ENCODE measurements around the gene PRR16. TPM values are rescaled to one million over a fixed set of nuclear protein-coding genes. Genes with fewer than 3 reads are reported as not detected.

PRR16 gene
- total RNA-seq, 1 donor from 2014 or later = not detected

DNA sequence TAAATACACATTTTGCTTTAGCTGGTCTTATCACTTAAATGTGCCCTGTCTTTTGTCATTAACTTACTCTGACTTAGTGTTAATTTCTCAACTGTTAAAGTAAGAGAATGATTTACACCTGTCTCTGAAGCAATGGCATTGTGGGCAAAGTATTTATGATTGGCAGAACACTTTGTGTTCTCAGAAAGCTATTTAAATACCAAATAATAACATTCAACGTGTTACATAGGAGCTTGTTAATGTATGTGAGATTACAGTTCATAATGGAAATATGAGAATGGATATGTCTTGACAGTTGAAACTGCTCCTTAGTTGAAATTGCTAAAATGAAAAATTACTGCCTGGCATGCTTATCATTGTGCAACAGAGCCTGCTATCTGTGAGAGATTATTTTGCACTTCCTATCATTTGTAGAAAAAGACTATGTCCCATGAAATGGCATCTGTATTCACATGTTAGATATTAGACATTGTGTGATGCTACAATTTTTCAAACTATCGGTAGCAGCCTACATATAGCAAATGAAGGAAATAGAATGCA lies 46.1 kb downstream of the PRR16 start:
- Mint-ChIP-seq H3K4me3 (no peak overlapping the region), H3K4me1 (ENCODE audit: low read depth) (no peaks in the 10 kb centered on the region), H3K36me3 (ENCODE audit: low read depth) (no peaks in the 10 kb centered on the region), H3K27me3 (ENCODE audit: insufficient read depth) (no peaks in the 10 kb centered on the region), H3K27ac (no peak overlapping the region), H3K9me3 (no peaks in the 10 kb centered on the region)
- DNase-seq (ENCODE audit: low spot score) = no peak
- intact Hi-C loops (cut with micrococcal nuclease) = no loop called here

DNA sequence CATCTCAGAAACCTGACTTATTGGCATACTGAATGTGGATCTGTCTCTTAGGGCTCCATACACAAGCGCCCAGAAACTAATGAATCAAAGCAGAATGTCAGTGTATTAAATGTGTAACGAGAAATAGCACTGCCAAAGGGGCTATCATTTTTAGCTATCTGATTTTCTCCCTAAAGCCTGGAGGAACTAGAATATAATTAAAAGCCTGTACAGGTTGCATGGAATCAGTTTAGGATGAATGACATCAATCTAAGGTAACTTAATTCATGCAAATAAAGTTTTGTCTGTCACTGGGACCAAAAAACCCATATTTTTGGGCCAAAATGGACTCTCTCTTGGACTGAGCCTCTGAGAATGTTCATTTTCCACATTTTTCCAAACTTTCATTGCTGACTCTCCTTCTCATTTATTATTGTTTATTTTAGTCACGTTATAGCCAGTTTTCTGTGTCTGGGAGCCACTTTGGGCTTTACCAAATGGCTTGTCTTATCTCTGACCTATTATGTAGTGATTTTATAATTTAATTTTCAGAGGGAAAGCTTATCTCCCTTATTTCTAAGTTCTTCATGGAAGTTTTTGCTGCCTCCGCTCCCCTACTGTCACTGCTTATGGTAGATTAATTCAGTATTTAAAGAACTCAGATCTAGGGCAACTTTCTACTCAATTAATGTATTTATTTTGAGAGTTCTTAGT lies 47.0 kb downstream of the PRR16 start:
- Mint-ChIP-seq H3K9me3 (no peaks in the 10 kb centered on the region), H3K36me3 (ENCODE audit: low read depth) (no peaks in the 10 kb centered on the region), H3K27me3 (ENCODE audit: insufficient read depth) (no peaks in the 10 kb centered on the region), H3K27ac (no peak overlapping the region), H3K4me3 (no peak overlapping the region), H3K4me1 (ENCODE audit: low read depth) (no peaks in the 10 kb centered on the region)
- intact Hi-C loops (cut with micrococcal nuclease) = no loop called here
- DNase-seq (ENCODE audit: low spot score) = no peak

DNA sequence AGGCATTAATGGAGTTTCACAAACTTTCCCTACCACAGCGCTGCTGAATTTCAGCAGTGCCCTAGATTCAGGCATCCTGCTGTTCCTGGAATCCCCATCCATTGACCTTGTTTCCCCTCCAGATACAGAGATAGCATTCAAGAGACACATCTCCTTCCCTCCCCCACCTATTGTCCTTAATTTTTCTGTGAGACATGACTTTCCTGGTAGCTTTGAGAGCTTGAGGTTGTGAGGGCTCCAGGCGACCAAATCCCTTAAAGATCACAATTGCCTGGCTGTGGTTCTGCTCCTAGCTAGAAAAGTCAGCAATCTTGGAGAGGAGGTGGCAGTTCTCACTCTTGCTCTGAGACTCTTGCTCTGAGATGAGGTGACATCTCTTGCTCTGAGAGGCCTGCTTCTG lies 48.0 kb downstream of the PRR16 start:
- Mint-ChIP-seq H3K36me3 (ENCODE audit: low read depth) (no peaks in the 10 kb centered on the region), H3K9me3 (no peaks in the 10 kb centered on the region), H3K27ac (no peak overlapping the region), H3K4me3 (no peak overlapping the region), H3K4me1 (ENCODE audit: low read depth) (no peaks in the 10 kb centered on the region), H3K27me3 (ENCODE audit: insufficient read depth) (no peaks in the 10 kb centered on the region)
- DNase-seq (ENCODE audit: low spot score) = no peak
- intact Hi-C loops (cut with micrococcal nuclease) = no loop called here

DNA sequence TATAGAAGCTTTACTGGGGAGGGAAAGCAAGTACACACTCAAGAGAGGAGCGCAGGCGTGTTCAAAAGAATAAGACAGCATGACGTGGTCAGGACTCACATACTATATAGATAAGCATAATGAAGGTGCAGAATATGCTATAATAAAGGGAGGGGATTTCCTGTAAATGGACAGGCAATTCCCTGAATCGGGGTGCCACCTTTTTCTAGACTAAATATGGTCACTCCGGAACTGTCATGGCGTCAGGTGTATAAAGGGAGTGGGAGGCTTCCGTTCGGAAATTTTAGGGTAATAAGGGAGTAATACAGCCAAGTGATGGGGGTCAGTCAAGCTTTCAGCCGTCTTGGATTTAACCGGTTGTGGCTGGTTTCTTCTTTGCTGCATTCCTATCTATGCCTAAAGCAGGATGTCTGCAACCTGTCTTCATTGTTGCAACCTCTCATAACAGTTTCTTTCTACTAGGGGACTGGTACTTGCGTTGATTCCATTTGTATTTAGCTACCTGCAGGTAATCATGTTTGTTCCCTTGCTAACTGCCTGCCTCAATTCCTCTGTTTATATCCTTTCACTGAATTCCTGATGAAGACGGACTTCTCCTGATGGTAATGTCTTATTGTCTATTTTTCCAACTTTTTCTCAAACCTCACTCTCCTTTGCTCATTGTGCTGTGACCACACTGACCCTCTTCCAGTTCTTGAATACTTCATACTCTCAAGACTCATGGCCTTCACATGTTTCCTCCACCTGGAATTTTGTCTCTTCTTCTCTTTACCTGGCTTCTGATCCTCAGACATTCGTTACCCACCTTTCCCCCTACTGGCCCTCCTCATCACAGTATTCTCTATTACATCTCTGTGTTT lies 48.9 kb downstream of the PRR16 start:
- H3K9me3 Mint-ChIP-seq = no peaks in the 10 kb centered on the region
- intact Hi-C loops (cut with micrococcal nuclease) = no loop called here
- H3K36me3 Mint-ChIP-seq (ENCODE audit: low read depth) = no peaks in the 10 kb centered on the region
- H3K4me1 Mint-ChIP-seq (ENCODE audit: low read depth) = no peaks in the 10 kb centered on the region
- DNase-seq (ENCODE audit: low spot score) = no peak
- no peaks in the 10 kb centered on the region for H3K27me3 Mint-ChIP-seq (ENCODE audit: insufficient read depth)
- no peak overlapping the region for H3K4me3 Mint-ChIP-seq
- H3K27ac Mint-ChIP-seq = no peak overlapping the region

DNA sequence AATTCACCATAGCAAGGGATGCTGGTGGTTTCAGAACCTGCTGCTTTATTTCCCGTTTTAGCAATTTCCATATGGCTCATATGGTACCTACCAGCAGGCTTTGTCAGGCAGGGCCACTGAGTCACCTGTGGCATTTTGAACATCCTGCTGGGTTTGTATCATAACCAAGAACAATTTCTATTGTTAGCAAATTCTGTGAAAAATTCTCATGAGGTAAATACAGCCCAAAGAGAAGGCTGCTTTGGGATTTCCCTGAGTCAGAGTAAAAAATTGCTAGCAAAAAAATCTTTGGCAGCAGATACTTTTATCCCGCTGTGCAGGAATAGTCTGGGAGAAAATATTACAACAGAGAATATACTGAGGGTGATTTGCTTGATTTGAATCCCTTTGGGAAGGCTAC lies 52.7 kb downstream of the PRR16 start:
- no peaks in the 10 kb centered on the region for H3K9me3 Mint-ChIP-seq
- no peaks in the 10 kb centered on the region for H3K36me3 Mint-ChIP-seq (ENCODE audit: low read depth)
- no peak overlapping the region for H3K27ac Mint-ChIP-seq
- no peak for DNase-seq (ENCODE audit: low spot score)
- H3K4me3 Mint-ChIP-seq = no peak overlapping the region
- no peaks in the 10 kb centered on the region for H3K4me1 Mint-ChIP-seq (ENCODE audit: low read depth)
- intact Hi-C loops (cut with micrococcal nuclease) = no loop called here
- H3K27me3 Mint-ChIP-seq (ENCODE audit: insufficient read depth) = no peaks in the 10 kb centered on the region

DNA sequence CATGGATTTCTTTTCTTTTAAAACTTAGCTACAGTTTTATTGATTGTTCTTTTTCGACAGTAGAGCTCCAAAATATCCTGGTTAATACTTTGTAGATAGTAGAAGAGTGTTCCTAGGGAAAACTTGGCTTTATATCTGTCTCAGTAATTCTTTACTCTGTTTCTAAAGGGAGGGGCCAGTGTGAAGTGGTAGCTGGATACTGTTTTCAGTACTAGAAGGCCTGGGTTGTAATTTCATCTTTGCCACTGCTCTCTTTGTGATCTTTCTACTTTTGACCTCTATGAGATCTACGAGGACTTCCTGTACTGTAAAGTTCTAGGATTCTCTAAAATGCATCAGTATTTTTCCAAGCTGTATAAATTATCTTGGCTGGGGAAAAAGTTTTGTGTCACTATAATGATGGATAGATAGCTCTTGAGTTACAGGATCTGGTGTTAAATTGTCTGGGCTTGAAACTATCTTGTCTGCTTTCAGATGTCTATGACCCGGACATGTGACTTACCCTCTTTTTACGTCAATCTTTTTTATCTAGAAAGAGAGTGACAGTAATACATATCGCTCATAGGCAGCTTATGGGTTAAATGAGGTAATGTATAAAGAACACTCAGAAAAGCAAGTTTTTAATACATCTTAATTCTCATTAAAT lies 53.6 kb downstream of the PRR16 start:
- H3K9me3 Mint-ChIP-seq = no peaks in the 10 kb centered on the region
- no peak for DNase-seq (ENCODE audit: low spot score)
- no peaks in the 10 kb centered on the region for H3K4me1 Mint-ChIP-seq (ENCODE audit: low read depth)
- no peak overlapping the region for H3K4me3 Mint-ChIP-seq
- no peaks in the 10 kb centered on the region for H3K27me3 Mint-ChIP-seq (ENCODE audit: insufficient read depth)
- H3K36me3 Mint-ChIP-seq (ENCODE audit: low read depth) = no peaks in the 10 kb centered on the region
- intact Hi-C loops (cut with micrococcal nuclease) = no loop called here
- no peak overlapping the region for H3K27ac Mint-ChIP-seq

DNA sequence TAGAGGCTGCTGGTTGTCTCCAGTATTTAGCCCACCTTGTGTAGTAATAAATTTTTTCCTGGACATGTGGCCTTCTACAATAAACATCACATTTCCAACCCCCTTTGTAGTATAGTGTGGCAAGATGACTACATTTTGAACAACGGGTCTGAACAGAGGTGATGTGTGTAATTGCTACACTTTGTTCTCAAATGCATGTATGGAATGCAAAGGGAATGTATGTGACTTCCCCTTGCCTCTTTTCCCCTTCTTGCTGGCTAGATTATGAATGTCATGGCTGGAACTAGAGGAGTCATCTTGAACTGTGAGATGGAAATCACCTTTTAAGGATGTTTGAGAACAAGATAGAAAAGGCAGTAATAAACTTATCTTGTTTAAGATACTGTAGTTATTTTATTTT lies 54.5 kb downstream of the PRR16 start:
- Mint-ChIP-seq H3K9me3 (no peaks in the 10 kb centered on the region), H3K4me1 (ENCODE audit: low read depth) (no peaks in the 10 kb centered on the region), H3K27me3 (ENCODE audit: insufficient read depth) (no peaks in the 10 kb centered on the region), H3K4me3 (no peak overlapping the region), H3K36me3 (ENCODE audit: low read depth) (no peaks in the 10 kb centered on the region), H3K27ac (no peak overlapping the region)
- no peak for DNase-seq (ENCODE audit: low spot score)
- intact Hi-C loops (cut with micrococcal nuclease) = no loop called here

DNA sequence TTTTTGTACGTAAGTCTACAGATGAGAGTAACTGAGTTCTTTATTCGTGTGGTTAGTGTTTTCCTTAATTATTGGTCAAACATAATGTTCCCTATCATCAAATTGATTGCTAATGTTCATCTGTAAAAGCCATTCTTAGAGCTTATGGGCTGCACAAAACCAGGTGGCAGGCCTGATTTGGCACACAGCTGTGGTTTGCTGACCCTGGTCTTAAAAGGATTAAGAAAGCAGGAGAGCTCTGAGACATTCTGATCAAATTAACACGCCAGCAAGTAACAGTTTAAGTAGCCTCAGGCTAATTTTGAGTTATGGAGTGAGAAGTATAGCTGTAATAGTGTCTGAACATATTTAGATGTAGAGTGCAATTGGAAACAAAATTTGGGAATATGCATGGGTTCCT lies 63.2 kb downstream of the PRR16 start:
- intact Hi-C loops (cut with micrococcal nuclease) = no loop called here
- no peaks in the 10 kb centered on the region for H3K27me3 Mint-ChIP-seq (ENCODE audit: insufficient read depth)
- H3K27ac Mint-ChIP-seq = no peak overlapping the region
- H3K9me3 Mint-ChIP-seq = no peaks in the 10 kb centered on the region
- no peaks in the 10 kb centered on the region for H3K36me3 Mint-ChIP-seq (ENCODE audit: low read depth)
- no peak for DNase-seq (ENCODE audit: low spot score)
- no peak overlapping the region for H3K4me3 Mint-ChIP-seq
- no peaks in the 10 kb centered on the region for H3K4me1 Mint-ChIP-seq (ENCODE audit: low read depth)

DNA sequence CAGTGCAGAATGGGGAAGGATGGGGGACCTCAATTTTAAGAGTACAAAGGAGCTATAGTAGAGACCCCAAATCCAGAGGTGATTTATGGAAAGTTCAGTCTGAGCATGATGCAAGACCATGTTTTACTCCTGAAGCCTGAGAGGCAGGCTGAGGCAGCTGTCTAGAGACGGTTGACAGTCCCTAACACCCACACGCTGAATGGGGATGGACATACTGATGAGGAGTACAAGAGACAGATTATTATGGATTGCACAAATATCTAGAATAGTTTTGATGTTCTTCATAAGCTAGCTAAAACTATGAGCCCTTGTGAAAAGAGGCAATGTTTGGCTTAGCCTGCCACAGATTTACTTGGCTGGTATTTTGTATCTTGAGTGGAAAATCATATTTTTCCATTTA lies 64.5 kb downstream of the PRR16 start:
- H3K27ac Mint-ChIP-seq = no peak overlapping the region
- H3K9me3 Mint-ChIP-seq = no peaks in the 10 kb centered on the region
- no peaks in the 10 kb centered on the region for H3K4me1 Mint-ChIP-seq (ENCODE audit: low read depth)
- no peaks in the 10 kb centered on the region for H3K27me3 Mint-ChIP-seq (ENCODE audit: insufficient read depth)
- no peak overlapping the region for H3K4me3 Mint-ChIP-seq
- no peaks in the 10 kb centered on the region for H3K36me3 Mint-ChIP-seq (ENCODE audit: low read depth)
- intact Hi-C loops (cut with micrococcal nuclease) = no loop called here
- DNase-seq (ENCODE audit: low spot score) = no peak

DNA sequence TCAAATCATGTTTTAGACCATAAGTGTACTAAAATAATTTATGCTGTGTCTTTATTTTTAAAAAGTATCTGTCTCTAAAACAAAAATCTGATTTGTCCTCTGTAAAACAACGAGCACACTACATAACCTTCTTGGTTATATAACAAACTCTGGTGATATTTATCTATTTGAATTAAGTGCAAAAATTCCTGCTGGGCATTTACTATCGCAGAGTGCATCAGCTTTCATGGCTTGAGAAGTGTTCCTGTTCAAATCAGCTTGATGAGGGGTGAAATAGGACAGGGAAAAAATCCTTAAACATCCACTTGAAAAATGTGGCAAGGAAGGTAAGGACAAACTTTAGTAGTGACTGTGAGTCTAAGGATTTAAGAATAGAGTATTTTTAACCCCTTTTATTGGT lies 65.3 kb downstream of the PRR16 start:
- Mint-ChIP-seq H3K27me3 (ENCODE audit: insufficient read depth) (no peaks in the 10 kb centered on the region), H3K36me3 (ENCODE audit: low read depth) (no peaks in the 10 kb centered on the region), H3K4me1 (ENCODE audit: low read depth) (no peaks in the 10 kb centered on the region), H3K9me3 (no peaks in the 10 kb centered on the region), H3K4me3 (no peak overlapping the region), H3K27ac (no peak overlapping the region)
- DNase-seq (ENCODE audit: low spot score) = no peak
- intact Hi-C loops (cut with micrococcal nuclease) = no loop called here

DNA sequence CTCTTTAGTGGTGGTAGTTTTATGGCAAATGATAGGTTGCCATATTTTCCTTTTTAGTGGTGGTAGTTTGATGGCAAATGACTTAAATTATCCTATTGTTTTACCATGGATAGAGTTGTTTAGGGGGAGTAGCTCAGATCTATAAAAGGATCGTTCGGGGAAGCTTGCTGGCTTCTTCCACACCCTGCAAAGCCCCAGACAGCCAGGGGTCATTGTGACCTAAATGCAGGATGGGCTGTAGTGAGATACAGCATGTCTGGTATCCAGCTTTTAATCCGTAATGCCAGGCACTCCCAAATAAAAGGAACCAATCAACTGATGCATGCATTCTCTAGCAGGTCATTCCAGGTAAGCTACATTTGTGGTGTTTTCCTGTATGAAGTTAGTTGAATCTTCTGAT lies 67.1 kb downstream of the PRR16 start:
- Mint-ChIP-seq H3K4me3 (no peak overlapping the region), H3K36me3 (ENCODE audit: low read depth) (no peaks in the 10 kb centered on the region), H3K27ac (no peak overlapping the region), H3K27me3 (ENCODE audit: insufficient read depth) (no peaks in the 10 kb centered on the region), H3K9me3 (no peaks in the 10 kb centered on the region), H3K4me1 (ENCODE audit: low read depth) (no peaks in the 10 kb centered on the region)
- no peak for DNase-seq (ENCODE audit: low spot score)
- intact Hi-C loops (cut with micrococcal nuclease) = no loop called here

DNA sequence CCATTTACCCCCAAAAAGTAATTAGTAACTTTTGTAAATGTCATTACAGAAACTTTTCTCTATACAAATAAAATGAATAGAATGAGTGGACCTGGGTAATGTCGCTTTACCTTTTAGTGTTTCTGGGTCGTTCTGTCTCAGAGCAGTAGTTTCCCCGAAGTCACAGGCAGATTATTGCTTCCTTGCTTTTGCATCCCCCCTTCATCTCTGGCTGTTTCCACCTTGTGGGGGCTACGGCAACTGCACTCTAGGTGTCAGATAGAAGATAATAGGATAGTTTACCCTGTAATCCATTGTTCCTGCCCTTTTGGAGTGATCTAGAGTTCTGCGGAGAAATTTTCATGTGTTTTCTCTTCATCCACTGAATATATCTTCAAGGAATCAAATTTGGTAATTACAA lies 68.7 kb downstream of the PRR16 start:
- no peaks in the 10 kb centered on the region for H3K9me3 Mint-ChIP-seq
- intact Hi-C loops (cut with micrococcal nuclease) = no loop called here

DNA sequence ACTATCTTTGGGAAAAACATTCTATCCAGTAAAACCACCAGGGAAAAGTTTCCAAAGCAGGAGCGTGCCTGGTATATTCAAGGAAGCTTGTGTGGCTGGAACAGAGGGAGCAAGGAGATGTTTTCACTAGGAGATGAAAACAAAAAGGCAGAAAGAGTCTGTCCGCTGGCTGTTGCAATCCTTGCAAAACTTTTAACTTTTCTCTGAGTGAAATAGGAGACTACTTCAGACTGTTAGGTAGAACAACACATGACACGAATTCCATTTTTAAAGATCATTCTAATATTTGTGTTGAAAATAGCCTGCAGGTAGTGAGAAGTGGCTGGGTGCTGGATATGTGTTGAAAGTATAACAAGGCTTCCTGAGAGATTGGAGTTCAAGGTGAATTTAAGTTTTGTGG lies 69.5 kb downstream of the PRR16 start:
- H3K4me1 Mint-ChIP-seq (ENCODE audit: low read depth) = no peaks in the 10 kb centered on the region
- H3K36me3 Mint-ChIP-seq (ENCODE audit: low read depth) = no peaks in the 10 kb centered on the region
- H3K9me3 Mint-ChIP-seq = no peaks in the 10 kb centered on the region
- DNase-seq (ENCODE audit: low spot score) = no peak
- H3K27ac Mint-ChIP-seq = no peak overlapping the region
- no peak overlapping the region for H3K4me3 Mint-ChIP-seq
- intact Hi-C loops (cut with micrococcal nuclease) = no loop called here
- no peaks in the 10 kb centered on the region for H3K27me3 Mint-ChIP-seq (ENCODE audit: insufficient read depth)

More for the DNA sequence above, 68.7 kb downstream of the PRR16 start:
- no peaks in the 10 kb centered on the region for H3K27me3 Mint-ChIP-seq (ENCODE audit: insufficient read depth)
- H3K36me3 Mint-ChIP-seq (ENCODE audit: low read depth) = no peaks in the 10 kb centered on the region
- DNase-seq (ENCODE audit: low spot score) = no peak
- H3K4me1 Mint-ChIP-seq (ENCODE audit: low read depth) = no peaks in the 10 kb centered on the region
- no peak overlapping the region for H3K4me3 Mint-ChIP-seq
- H3K27ac Mint-ChIP-seq = no peak overlapping the region
